GM12801 (cell line): Measurements from ENCODE around the gene WDR89.

Source experiments
- CTCF ChIP-seq: IDR thresholded peaks from one replicate; pipeline ENCODE4 v1.5.1; 2011; ENCODE audit warnings: control low read depth; ENCODE audit not compliant: insufficient read length; ENCODE audit errors: extremely low read depth

WDR89 gene

GRCh38 chr14:63604626-63605025 lies 37.0 kb downstream of the WDR89 start:
- TF ChIP-seq CTCF = no peak

GRCh38 chr14:63603749-63604277 lies 37.9 kb downstream of the WDR89 start:
- TF ChIP-seq CTCF = no peak

GRCh38 chr14:63598807-63599206 lies 42.9 kb downstream of the WDR89 start:
- TF ChIP-seq CTCF = no peak

- TF ChIP-seq CTCF = no peak
Observed at GRCh38 chr14:63596998-63597658, 44.5 kb downstream of the WDR89 start.

GRCh38 chr14:63594455-63595372 lies 47.0 kb downstream of the WDR89 start:
- no peak for TF ChIP-seq CTCF

GRCh38 chr14:63581491-63581890 lies 60.2 kb downstream of the WDR89 start:
- TF ChIP-seq CTCF = no peak

GRCh38 chr14:63578300-63578699 lies 63.4 kb downstream of the WDR89 start:
- no peak for TF ChIP-seq CTCF
